ENCODE results near the gene SYCN. TPM values are rescaled to one million over a fixed set of nuclear protein-coding genes. Genes with fewer than 3 reads are reported as not detected.

Gene SYCN
- total and polyA plus RNA-seq, 2 of the 8 experiments (the other 6 are each of a cell fraction or from before 2014, with no cell fraction given) = not detected

- peaks cover 0 to 48% of the 10 kb centered on the region in 2 experiments; a peak in 2 of 4 replicates for H3K79me2 ChIP-seq (ENCODE audit: control insufficient read depth in 1 of 2, insufficient read depth in 2 of 2, low read length in 2 of 2)
- H2BK20ac ChIP-seq (ENCODE audit: low read length) = no peak overlapping the region
- H4K20me1 ChIP-seq (replicated peaks in 1 of 2; ENCODE audit: control insufficient read depth in 1 of 2, insufficient read depth in 2 of 2, low read length in 2 of 2) = peaks cover 17 to 32% of the 10 kb centered on the region in 2 experiments
- no peak overlapping the region for H3K4ac ChIP-seq (replicated peaks; ENCODE audit: insufficient read length, low read depth, low read length)
- peak overlapping the region in 1 of 4 experiments; percentile 29; a peak in 1 of 7 replicates for H3K9ac ChIP-seq (replicated peaks in 1 of 4; ENCODE audit: extremely low read depth in 1 of 4, low read depth in 3 of 4, low read length in 3 of 4)
- no peak overlapping the region for H3K27ac ChIP-seq (ENCODE audit: low read depth, low read length)
- no peak overlapping the region for H3K56ac ChIP-seq (replicated peaks; ENCODE audit: insufficient read length, low read depth, low read length)
- ChIA-PET POLR2A (ENCODE audit: partially characterized antibody) (interaction anchor here (1.0 to 1.2 kb wide), 2 partner anchors 12 to 16 kb away, joined by 3 to 4 read pairs; no protein-coding TSS in a partner anchor), CTCF (ENCODE audit: partially characterized antibody) (interaction anchor here (0.8 to 5.8 kb wide), 3 partner anchors 8 to 30 kb away, joined by 3 to 27 read pairs (median 5); no protein-coding TSS in a partner anchor)
- 94% methylated on average over 23 of the region's 23 CpGs; no CpG with 5 or more reads in 1 of the 2 experiments for WGBS, 2 experiments (ENCODE audit: extremely low coverage in 1 of 2, insufficient coverage in 1 of 2, insufficient read length in 1 of 2, insufficient replicate concordance in 2 of 2, low coverage in 1 of 2, low lambda C conversion rate in 2 of 2, missing lambda C conversion rate in 1 of 2)
- no peak overlapping the region; the same call in 1 of the 2 replicates for H4K8ac ChIP-seq (ENCODE audit: extremely low read depth, insufficient read depth, low read length)
- DNase-seq (ENCODE audit: low read depth in 1 of 2, low spot score in 2 of 2) = no peak
- no peak overlapping the region for H3K4me3 ChIP-seq (ENCODE audit: extremely low read depth in 1 of 4, insufficient read depth in 2 of 4, low read depth in 3 of 4, low read length in 4 of 4)
- H3K9me3 ChIP-seq (ENCODE audit: insufficient read depth in 2 of 2, low read depth in 1 of 2, low read length in 1 of 2) = no peaks in the 10 kb centered on the region
- no peak overlapping the region for H3K14ac ChIP-seq (ENCODE audit: insufficient read length)
- H3K23me2 ChIP-seq (ENCODE audit: low read depth, low read length) = peaks cover 3% of the 10 kb centered on the region; the same call in 1 of the 2 replicates
- peak overlapping the region; percentile 91; the same call in 1 of the 2 replicates for H2BK5ac ChIP-seq (ENCODE audit: low read depth, low read length)
- peak overlapping the region; percentile 10 for H3K23ac ChIP-seq (ENCODE audit: insufficient read length)
- no peak overlapping the region for H2AFZ ChIP-seq (ENCODE audit: low read length)
- H3K4me2 ChIP-seq (ENCODE audit: insufficient read depth in 1 of 2, low read depth in 2 of 2, low read length in 2 of 2) = no peak overlapping the region
- H3K4me1 ChIP-seq (replicated peaks in 1 of 4; ENCODE audit: control insufficient read depth in 3 of 4, insufficient read depth in 4 of 4, low read length in 3 of 4) = peaks cover 4 to 39% (median 20%) of the 10 kb centered on the region in 4 experiments
- H3K79me1 ChIP-seq (ENCODE audit: low read depth, low read length) = peaks cover 36% of the 10 kb centered on the region
- H3K27me3 ChIP-seq (replicated peaks in 1 of 4; ENCODE audit: control insufficient read depth in 3 of 4, extremely low read depth in 1 of 4, insufficient read depth in 3 of 4, low read length in 3 of 4) = peaks cover 0 to 1% (median 0%) of the 10 kb centered on the region in 4 experiments; a peak in 1 of 7 replicates
- H3K36me3 ChIP-seq (ENCODE audit: control insufficient read depth in 2 of 4, insufficient read depth in 4 of 4, low read length in 3 of 4) = no peaks in the 10 kb centered on the region; a peak in 2 of 8 replicates
- peak overlapping the region; percentile 91 for H4K91ac ChIP-seq (replicated peaks; ENCODE audit: insufficient read length, low read length)
- H2BK15ac ChIP-seq (ENCODE audit: low read length) = peak overlapping the region; percentile 97; the same call in 1 of the 2 replicates
- no peak for FAIRE-seq
- H2AK5ac ChIP-seq (ENCODE audit: low read depth, low read length) = peak overlapping the region; percentile 44; the same call in 1 of the 2 replicates
- no peak overlapping the region for H4K5ac ChIP-seq (ENCODE audit: insufficient read length, low read depth, low read length)
- no peak overlapping the region; the same call in none of the 2 replicates for H3K18ac ChIP-seq (ENCODE audit: extremely low read depth, low read length)
- H2BK120ac ChIP-seq (replicated peaks; ENCODE audit: low read depth, low read length) = no peak overlapping the region
- H2BK12ac ChIP-seq (ENCODE audit: low read depth, low read length) = peak overlapping the region; percentile 22; the same call in 1 of the 2 replicates
- TF ChIP-seq EZH2 (IDR thresholded peaks at IDR 0.05; ENCODE audit: low read depth, low read length, severe bottlenecking) = no peak
- no peak for TF ChIP-seq MAX (IDR thresholded peaks at IDR 0.05)
These were observed 46.6 kb downstream of the SYCN start for GRCh38 chr19:39157275-39157996.

Data from H1 (cell line).